GM06990 (cell line): ENCODE results near the gene DENND2A.
"Not testable (repeated sequence)": the region's sequence is repeated elsewhere in the genome, so short reads cannot be mapped to it uniquely, and the experiment has no call there.

Experiments used
- DNase-seq: peaks from one replicate; pipeline ENCODE4 v3.0.0-alpha.2; 2011; ENCODE audit not compliant: insufficient read length; ENCODE audit errors: extremely low read depth
- H3K27me3 ChIP-seq: replicated peaks from 2 replicates; pipeline ENCODE4 v1.6.0; 2011; ENCODE audit warnings: low read length; ENCODE audit not compliant: control insufficient read depth, insufficient read depth
- H3K36me3 ChIP-seq: 2 replicates; pipeline ENCODE4 v1.5.1; 2011; ENCODE audit warnings: low read length; ENCODE audit not compliant: control insufficient read depth, insufficient read depth
- H3K4me3 ChIP-seq: replicated peaks from 2 replicates; pipeline ENCODE4 v1.5.1; 2011; ENCODE audit warnings: low read depth, mild to moderate bottlenecking, control low read depth, low read length
- CTCF ChIP-seq: IDR thresholded peaks from 2 replicates; pipeline ENCODE4 v1.5.1; 2011; ENCODE audit warnings: low read length, control low read depth, mild to moderate bottlenecking, inconsistent platforms; ENCODE audit not compliant: insufficient read depth, poor library complexity, severe bottlenecking

DENND2A gene

GRCh38 chr7:140645166-140645900 lies 4.7 kb upstream of the DENND2A start:
- H3K27me3 ChIP-seq, result no peaks in the 10 kb centered on the region; the same call in 1 of the 2 replicates
- no peak for DNase-seq
- no peak overlapping the region for H3K4me3 ChIP-seq
- TF ChIP-seq CTCF, result peak; percentile 47
- no peaks in the 10 kb centered on the region for H3K36me3 ChIP-seq

DNA sequence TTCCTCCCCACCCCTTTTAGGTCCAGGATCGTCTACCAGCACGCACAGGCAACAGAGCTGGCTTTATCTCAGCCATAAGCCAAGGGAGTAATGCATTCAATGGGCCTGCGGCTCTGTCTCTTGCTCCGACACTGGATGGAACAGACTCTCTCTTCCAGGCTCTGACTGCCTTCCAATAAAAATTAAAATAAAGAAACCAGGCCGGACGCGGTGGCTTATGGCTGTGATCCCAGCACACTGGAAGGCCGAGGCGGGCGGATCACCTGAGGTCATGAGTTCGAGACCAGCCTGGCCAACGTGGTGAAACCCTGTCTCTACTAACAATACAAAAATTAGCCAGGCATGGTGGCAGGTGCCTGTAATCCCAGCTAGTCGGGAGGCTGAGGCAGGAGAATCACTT lies 4.1 kb upstream of the DENND2A start:
- not testable (repeated sequence) for H3K27me3 ChIP-seq, H3K36me3 ChIP-seq, DNase-seq, H3K4me3 ChIP-seq

GRCh38 chr7:140643416-140643815 lies 2.8 kb upstream of the DENND2A start:
- Histone ChIP-seq H3K4me3 (no peak overlapping the region), H3K27me3 (peaks cover 5% of the 10 kb centered on the region; the same call in 1 of the 2 replicates), H3K36me3 (no peaks in the 10 kb centered on the region)
- no peak for TF ChIP-seq CTCF
- DNase-seq, result no peak

DNA sequence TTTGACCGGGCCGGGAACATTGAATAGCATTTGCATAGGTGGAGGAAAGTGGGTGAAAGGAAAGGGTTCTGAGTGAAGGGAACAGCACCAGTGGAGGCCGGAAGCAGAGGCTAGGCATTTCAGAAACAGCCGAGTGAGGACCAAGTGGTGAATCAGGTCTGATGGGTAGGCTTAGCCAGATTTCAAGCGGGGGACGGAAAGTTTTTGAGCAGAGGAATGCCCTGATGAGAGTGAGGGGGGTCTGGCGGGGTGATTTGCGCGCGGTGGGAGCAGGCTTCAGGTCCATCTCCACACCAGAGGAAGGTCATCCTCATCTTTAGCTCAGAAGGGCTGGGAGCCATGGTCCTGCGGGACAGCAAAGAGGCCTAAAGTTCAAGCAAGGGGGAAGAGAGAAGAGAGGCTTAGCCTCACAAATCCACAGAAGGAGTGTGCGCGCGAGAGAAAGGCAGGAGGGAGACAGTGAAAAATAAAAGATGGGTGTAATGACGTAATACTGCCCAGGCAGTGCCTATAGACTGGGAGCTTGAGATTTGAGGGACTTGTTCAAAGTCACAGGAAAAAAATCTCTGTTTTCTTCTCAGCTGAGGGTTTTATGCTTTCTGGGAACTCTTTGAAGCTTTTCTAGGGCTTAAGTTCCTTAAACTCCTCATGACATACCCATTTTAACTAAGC lies 1.0 kb upstream of the DENND2A start:
- TF ChIP-seq CTCF, result no peak
- no peaks in the 10 kb centered on the region for H3K36me3 ChIP-seq
- DNase-seq, result no peak
- H3K4me3 ChIP-seq, result no peak overlapping the region
- H3K27me3 ChIP-seq, result peaks cover 5% of the 10 kb centered on the region; the same call in 1 of the 2 replicates

GRCh38 chr7:140640060-140640637 lies 464 bp downstream of the DENND2A start:
- Histone ChIP-seq H3K27me3 (peaks cover 5% of the 10 kb centered on the region), H3K36me3 (no peaks in the 10 kb centered on the region), H3K4me3 (no peak overlapping the region)
- DNase-seq, result no peak
- no peak for TF ChIP-seq CTCF

DNA sequence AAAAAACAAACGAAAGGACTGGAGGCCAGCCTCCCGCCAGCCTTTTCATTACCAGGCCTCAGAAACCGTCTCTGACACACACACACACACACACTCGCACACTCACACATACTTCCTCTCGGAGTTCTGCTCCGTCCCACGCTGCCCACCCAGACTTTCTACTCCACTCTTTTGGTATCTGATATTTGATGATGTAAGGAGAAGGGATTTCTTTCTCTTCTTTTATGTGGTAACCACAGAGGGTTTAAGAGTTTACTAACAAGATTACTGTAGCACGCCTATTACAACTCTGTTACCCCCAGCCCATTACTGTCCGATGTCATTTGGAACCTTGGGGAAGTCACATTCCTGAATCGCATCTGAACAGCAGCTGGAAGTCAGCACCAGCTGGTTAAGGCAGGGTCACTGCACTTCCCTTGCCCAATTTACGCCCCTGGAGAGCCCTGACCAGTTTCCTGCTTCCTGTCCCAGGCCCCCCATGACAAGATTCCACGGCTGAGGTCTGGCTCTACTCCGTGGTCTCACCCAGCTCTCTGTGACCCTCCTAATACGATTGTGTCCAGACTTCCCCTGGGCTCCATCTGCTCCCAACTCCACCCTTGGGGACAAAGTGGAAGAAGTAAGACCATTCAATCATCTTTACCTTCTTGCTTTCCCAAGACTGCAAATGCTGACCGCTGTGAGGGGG lies 1.1 kb downstream of the DENND2A start:
- DNase-seq, result no peak
- H3K4me3 ChIP-seq, result no peak overlapping the region
- no peak for TF ChIP-seq CTCF

More for the DNA sequence above, 1.1 kb downstream of the DENND2A start:
- peaks cover 5% of the 10 kb centered on the region for H3K27me3 ChIP-seq
- no peaks in the 10 kb centered on the region for H3K36me3 ChIP-seq
